Measurements from ENCODE around the gene ADGRB2. TPM values are rescaled to one million over a fixed set of nuclear protein-coding genes. Genes with fewer than 3 reads are reported as not detected.
A peak's percentile ranks its signal among the peaks of the same experiment; 100 is the strongest.

Gene ADGRB2
- polyA plus RNA-seq, 1 experiment = 9.2 TPM

DNA sequence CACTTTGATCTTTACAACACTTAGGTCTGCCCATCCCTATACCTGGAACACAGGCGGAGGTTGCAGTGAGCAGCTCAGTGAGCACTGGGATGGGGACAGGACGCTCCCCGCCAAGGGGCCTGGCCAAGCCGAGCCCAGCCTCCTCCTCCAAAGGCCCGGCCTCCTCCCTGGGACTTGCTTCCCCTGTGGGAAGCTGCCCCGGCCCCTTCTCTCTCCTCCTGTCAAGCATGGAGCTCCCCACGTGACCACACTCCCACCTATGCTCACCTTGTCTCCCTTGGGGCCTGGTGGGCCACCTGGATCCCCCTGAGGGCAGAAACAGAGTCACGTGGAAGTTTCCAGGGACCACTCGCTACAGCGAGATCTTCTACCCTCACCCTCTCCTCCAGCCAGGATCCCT lies 73.2 kb downstream of the ADGRB2 start:
- DNase-seq (ENCODE audit: low read depth) = no peak
- Histone ChIP-seq H3K27me3 (ENCODE audit: control insufficient read depth, insufficient read depth, low read length) (no peaks in the 10 kb centered on the region), H3K36me3 (ENCODE audit: control insufficient read depth, insufficient read depth, low read length) (peaks cover 49% of the 10 kb centered on the region), H3K4me3 (ENCODE audit: low read depth, low read length) (no peak overlapping the region)
- ChIA-PET POLR2A (no interaction called here), CTCF (interaction anchor here (1.0 to 4.2 kb wide), 5 partner anchors 10 to 72 kb away, joined by 3 to 21 read pairs (median 6); no protein-coding TSS in a partner anchor)
- TF ChIP-seq, protein P1, sequence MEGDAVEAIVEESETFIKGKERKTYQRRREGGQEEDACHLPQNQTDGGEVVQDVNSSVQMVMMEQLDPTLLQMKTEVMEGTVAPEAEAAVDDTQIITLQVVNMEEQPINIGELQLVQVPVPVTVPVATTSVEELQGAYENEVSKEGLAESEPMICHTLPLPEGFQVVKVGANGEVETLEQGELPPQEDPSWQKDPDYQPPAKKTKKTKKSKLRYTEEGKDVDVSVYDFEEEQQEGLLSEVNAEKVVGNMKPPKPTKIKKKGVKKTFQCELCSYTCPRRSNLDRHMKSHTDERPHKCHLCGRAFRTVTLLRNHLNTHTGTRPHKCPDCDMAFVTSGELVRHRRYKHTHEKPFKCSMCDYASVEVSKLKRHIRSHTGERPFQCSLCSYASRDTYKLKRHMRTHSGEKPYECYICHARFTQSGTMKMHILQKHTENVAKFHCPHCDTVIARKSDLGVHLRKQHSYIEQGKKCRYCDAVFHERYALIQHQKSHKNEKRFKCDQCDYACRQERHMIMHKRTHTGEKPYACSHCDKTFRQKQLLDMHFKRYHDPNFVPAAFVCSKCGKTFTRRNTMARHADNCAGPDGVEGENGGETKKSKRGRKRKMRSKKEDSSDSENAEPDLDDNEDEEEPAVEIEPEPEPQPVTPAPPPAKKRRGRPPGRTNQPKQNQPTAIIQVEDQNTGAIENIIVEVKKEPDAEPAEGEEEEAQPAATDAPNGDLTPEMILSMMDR (IDR thresholded peaks at IDR 0.05; ENCODE audit: insufficient read depth, low read depth, low read length) = no peak

DNA sequence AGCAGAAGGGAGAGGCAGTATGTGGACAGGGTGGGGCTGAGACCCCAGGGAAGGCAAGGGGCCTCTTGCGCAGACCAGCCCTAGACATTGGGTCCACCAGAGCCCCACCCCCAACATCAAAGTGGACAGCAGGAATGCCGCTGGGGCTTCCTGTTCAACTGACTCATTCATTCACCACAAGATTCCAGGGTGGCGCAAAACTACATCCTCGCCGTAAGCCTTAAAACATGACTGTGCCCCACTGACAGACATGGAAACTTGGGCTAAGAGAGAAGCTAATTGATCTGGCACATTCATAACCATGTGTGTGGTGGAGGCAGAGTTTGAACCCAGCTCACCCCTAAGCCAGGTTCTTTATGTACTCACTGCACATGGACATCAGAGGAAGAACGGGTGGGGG lies 74.3 kb downstream of the ADGRB2 start:
- H3K27me3 ChIP-seq (ENCODE audit: control insufficient read depth, insufficient read depth, low read length) = no peaks in the 10 kb centered on the region
- DNase-seq (ENCODE audit: low read depth) = peak; percentile 78
- CTCF ChIA-PET = interaction anchor here (0.9 to 4.2 kb wide), 5 partner anchors 11 to 71 kb away, joined by 3 to 21 read pairs (median 6); no protein-coding TSS in a partner anchor
- H3K4me3 ChIP-seq (ENCODE audit: low read depth, low read length) = no peak overlapping the region
- peaks cover 46% of the 10 kb centered on the region for H3K36me3 ChIP-seq (ENCODE audit: control insufficient read depth, insufficient read depth, low read length)
- POLR2A ChIA-PET = interaction anchor here (0.7 kb wide), 1 partner anchor 14 kb away, joined by 3 read pairs; the partner anchor contains the start of gene COL16A1
- TF ChIP-seq, protein P1 (IDR thresholded peaks at IDR 0.05; ENCODE audit: insufficient read depth, low read depth, low read length) = no peak

DNA sequence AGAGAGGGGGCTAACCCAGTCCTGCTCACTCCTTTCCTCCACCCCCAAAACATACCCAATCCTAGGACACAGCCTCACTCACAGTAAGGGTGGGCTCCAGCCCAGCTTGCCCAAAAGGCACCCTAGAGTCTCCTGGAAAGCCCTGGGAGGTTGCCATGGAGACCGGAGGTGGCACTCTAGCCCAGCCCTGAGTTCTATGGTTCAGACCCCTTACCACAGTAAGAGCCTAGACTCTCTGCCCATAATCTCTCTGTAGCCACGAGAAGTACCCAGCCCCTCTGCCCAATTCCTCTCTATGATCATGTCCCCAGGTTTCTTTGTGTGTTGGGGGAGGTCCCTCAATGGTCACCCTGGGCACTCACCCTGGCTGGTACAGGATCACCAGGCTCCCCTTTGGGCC lies 74.8 kb downstream of the ADGRB2 start:
- CTCF ChIA-PET = interaction anchor here (0.6 to 4.2 kb wide), 7 partner anchors 14 to 374 kb away, joined by 3 to 21 read pairs (median 4); no protein-coding TSS in a partner anchor
- TF ChIP-seq, protein P1 (IDR thresholded peaks at IDR 0.05; ENCODE audit: insufficient read depth, low read depth, low read length) = no peak
- POLR2A ChIA-PET = no interaction called here
- no peak overlapping the region for H3K4me3 ChIP-seq (ENCODE audit: low read depth, low read length)
- no peak for DNase-seq (ENCODE audit: low read depth)
- peaks cover 46% of the 10 kb centered on the region for H3K36me3 ChIP-seq (ENCODE audit: control insufficient read depth, insufficient read depth, low read length)
- H3K27me3 ChIP-seq (ENCODE audit: control insufficient read depth, insufficient read depth, low read length) = no peaks in the 10 kb centered on the region

DNA sequence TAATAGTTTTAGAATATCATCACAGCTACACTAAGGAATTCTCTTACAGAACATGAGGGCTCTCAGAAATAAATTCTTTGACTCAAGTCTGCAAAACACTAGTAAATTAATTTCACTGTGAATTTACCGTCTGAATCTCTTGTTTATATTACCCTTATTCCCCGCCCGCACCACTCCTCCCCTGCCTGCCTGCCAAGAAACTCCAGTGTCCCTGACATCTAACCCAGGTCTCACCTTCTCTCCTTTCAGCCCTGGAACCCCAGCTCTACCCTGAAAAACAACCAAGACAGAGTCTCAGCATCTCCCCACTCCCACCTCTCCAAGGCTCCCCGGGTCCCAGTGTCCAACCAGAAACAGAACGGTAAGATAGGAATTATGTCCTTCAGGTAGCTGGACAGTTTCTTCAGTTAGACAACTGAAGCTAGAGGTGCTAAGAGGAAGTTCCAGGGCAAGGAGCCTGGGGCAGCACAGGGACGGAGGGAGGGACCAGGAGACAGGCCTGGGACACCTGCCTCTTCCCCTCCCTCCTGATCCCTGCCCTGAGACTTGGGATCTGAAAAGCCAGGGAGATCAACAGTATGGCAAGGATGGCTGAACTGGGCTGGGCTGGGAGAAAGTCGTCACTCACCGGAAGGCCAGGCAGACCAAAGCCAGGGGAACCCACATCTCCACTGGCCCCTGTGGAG lies 75.8 kb downstream of the ADGRB2 start:
- ChIA-PET CTCF (interaction anchor here (0.8 to 4.2 kb wide), 7 partner anchors 13 to 101 kb away, joined by 3 to 21 read pairs (median 3); no protein-coding TSS in a partner anchor), POLR2A (no interaction called here)
- no peak for DNase-seq (ENCODE audit: low read depth)
- no peak overlapping the region for H3K4me3 ChIP-seq (ENCODE audit: low read depth, low read length)
- TF ChIP-seq, protein P1 (IDR thresholded peaks at IDR 0.05; ENCODE audit: insufficient read depth, low read depth, low read length) = no peak
- H3K36me3 ChIP-seq (ENCODE audit: control insufficient read depth, insufficient read depth, low read length) = peaks cover 51% of the 10 kb centered on the region
- H3K27me3 ChIP-seq (ENCODE audit: control insufficient read depth, insufficient read depth, low read length) = no peaks in the 10 kb centered on the region

DNA sequence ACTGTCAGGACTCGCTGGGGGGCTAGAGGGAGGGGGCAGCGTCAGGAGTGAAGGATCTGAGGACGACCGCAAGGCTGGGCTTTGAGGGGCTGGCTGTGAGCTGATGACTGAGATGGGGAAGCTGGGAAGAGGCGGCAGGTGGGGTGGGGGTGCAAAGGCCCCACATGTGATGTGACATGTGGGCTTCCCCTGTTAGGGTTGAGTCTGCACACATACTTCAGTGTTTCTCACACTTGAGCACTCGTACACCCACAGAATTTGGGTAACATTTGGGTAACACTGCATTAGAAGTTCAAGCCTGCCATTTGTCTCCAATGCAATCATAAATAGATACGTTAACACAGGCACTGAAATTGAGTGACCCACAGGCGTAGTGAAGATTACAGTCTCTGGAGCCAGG lies 76.5 kb downstream of the ADGRB2 start:
- Histone ChIP-seq H3K36me3 (ENCODE audit: control insufficient read depth, insufficient read depth, low read length) (peaks cover 55% of the 10 kb centered on the region), H3K4me3 (ENCODE audit: low read depth, low read length) (no peak overlapping the region), H3K27me3 (ENCODE audit: control insufficient read depth, insufficient read depth, low read length) (no peaks in the 10 kb centered on the region)
- ChIA-PET CTCF (interaction anchor here (0.8 to 4.2 kb wide), 3 partner anchors 10 to 26 kb away, joined by 3 to 21 read pairs (median 4); no protein-coding TSS in a partner anchor), POLR2A (no interaction called here)
- TF ChIP-seq, protein P1 (IDR thresholded peaks at IDR 0.05; ENCODE audit: insufficient read depth, low read depth, low read length) = no peak
- no peak for DNase-seq (ENCODE audit: low read depth)

Data from BJ (cell line).